ENCODE measurements around the gene RCAN1. TPM values are rescaled to one million over a fixed set of nuclear protein-coding genes. Genes with fewer than 3 reads are reported as not detected.

RCAN1 gene
- total and polyA plus RNA-seq, 2 of the 4 experiments (the other 2 are of a cell fraction), result 53.5 to 175 TPM

DNA sequence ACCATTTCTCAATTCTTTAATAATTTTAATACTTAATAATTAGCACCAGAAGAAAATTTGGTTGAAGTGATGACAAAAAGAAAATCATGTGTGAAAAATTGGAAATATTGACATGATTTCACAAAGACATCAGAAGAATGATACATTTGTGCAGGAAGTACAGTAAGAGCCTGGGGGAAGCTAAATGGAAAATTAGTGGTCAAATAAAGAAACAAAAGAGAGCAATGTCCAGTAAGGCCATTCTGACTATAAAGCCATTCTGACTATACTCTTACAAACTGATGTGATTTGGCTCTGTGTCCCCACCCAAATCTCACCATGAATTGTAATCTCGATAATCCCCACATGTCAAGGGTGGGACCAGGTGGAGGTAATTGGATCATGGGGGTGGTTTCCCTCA, 54.3 kb downstream of the RCAN1 start:
- H2BK120ac ChIP-seq (ENCODE audit: low read depth, low read length), result no peak overlapping the region
- no peak overlapping the region for H3K56ac ChIP-seq (ENCODE audit: extremely low read depth, insufficient read depth, low read length)
- H2BK5ac ChIP-seq (ENCODE audit: low read depth, low read length, poor library complexity, severe bottlenecking), result no peak overlapping the region
- H2AK5ac ChIP-seq (ENCODE audit: low read depth, low read length), result no peak overlapping the region
- no peak overlapping the region for H3K4me2 ChIP-seq (ENCODE audit: low read depth, low read length)
- no peak overlapping the region for H3K18ac ChIP-seq (ENCODE audit: low read depth, low read length)
- no peaks in the 10 kb centered on the region for H3K4me1 ChIP-seq (ENCODE audit: control insufficient read depth, insufficient read depth, low read length)
- no peak overlapping the region for H2BK15ac ChIP-seq (ENCODE audit: low read depth, low read length)
- H4K91ac ChIP-seq (ENCODE audit: insufficient read depth, low read depth, low read length), result no peak overlapping the region
- no peak overlapping the region for H2BK20ac ChIP-seq (ENCODE audit: low read depth, low read length)
- intact Hi-C loops (cut with micrococcal nuclease), result no loop called here
- H2AK9ac ChIP-seq (replicated peaks; ENCODE audit: low read depth, low read length, poor library complexity), result no peak overlapping the region
- in situ Hi-C loops (cut with MboI; ENCODE audit: low sequenced_read_pairs), result no loop called here
- H3K9ac ChIP-seq (ENCODE audit: low read depth, low read length), result no peak overlapping the region
- H3K9me1 ChIP-seq (ENCODE audit: insufficient read depth, low read length), result no peaks in the 10 kb centered on the region; the same call in 1 of the 2 replicates
- no peak overlapping the region for H3K23ac ChIP-seq (ENCODE audit: low read depth, low read length)
- H3K4ac ChIP-seq (ENCODE audit: low read depth, low read length), result no peak overlapping the region
- H3K14ac ChIP-seq (replicated peaks; ENCODE audit: low read depth, low read length), result no peak overlapping the region
- no peaks in the 10 kb centered on the region for H3K36me3 ChIP-seq (ENCODE audit: control insufficient read depth, insufficient read depth, low read length)
- H2AFZ ChIP-seq (replicated peaks; ENCODE audit: low read length, poor library complexity), result no peak overlapping the region
- ChIA-PET CTCF (no interaction called here), POLR2A (ENCODE audit: unreplicated experiment) (no interaction called here)
- H3K79me1 ChIP-seq (ENCODE audit: low read depth in 1 of 2, low read length in 2 of 2), result peaks cover 4 to 6% of the 10 kb centered on the region in 2 experiments; a peak in 2 of 4 replicates
- WGBS, 2 experiments (ENCODE audit: extremely low coverage in 2 of 2, insufficient read length in 1 of 2), result no CpG with 5 or more reads among the region's 1 CpG
- DNase-seq (no peak), ATAC-seq (ENCODE audit: low read depth) (no peak)
- dilution Hi-C loops (cut with HindIII; ENCODE audit: low sequenced_read_pairs, unreplicated experiment), result no loop called here
- no TSS peak for BruUV-seq (replicated peaks)
- TF ChIP-seq RFX5 (IDR thresholded peaks at IDR 0.05; ENCODE audit: low read depth, low read length), result no peak
- no peak for TF ChIP-seq MAZ (IDR thresholded peaks at IDR 0.05; ENCODE audit: borderline replicate concordance, low read depth, low read length)
- TF ChIP-seq SMC3 (IDR thresholded peaks at IDR 0.05; ENCODE audit: low read depth, low read length), result no peak
- TF ChIP-seq CEBPB (IDR thresholded peaks at IDR 0.05; ENCODE audit: low read depth, low read length), result no peak
- no peak for TF ChIP-seq CHD1 (IDR thresholded peaks at IDR 0.05; ENCODE audit: low read depth, low read length)
- no peak for TF ChIP-seq MXI1 (IDR thresholded peaks at IDR 0.05; ENCODE audit: borderline replicate concordance, low read depth, low read length)
- TF ChIP-seq FOS (IDR thresholded peaks at IDR 0.05; ENCODE audit: low read depth, low read length), result no peak
- no peak for TF ChIP-seq NFE2L2 (IDR thresholded peaks at IDR 0.05; ENCODE audit: low read depth, low read length)
- no peak for TF ChIP-seq BHLHE40 (IDR thresholded peaks at IDR 0.05; ENCODE audit: low read depth, low read length)
- no peak for TF ChIP-seq RCOR1 (IDR thresholded peaks at IDR 0.05; ENCODE audit: insufficient replicate concordance, low read length)
- TF ChIP-seq, protein P1, sequence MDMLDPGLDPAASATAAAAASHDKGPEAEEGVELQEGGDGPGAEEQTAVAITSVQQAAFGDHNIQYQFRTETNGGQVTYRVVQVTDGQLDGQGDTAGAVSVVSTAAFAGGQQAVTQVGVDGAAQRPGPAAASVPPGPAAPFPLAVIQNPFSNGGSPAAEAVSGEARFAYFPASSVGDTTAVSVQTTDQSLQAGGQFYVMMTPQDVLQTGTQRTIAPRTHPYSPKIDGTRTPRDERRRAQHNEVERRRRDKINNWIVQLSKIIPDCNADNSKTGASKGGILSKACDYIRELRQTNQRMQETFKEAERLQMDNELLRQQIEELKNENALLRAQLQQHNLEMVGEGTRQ (IDR thresholded peaks at IDR 0.05; ENCODE audit: low read depth, low read length), result no peak
- TF ChIP-seq POLR2A (IDR thresholded peaks at IDR 0.05; ENCODE audit: low read depth, low read length), result no peak
- no peak for TF ChIP-seq MAFK (IDR thresholded peaks at IDR 0.05; ENCODE audit: low read depth, low read length)
- TF ChIP-seq, protein P2, sequence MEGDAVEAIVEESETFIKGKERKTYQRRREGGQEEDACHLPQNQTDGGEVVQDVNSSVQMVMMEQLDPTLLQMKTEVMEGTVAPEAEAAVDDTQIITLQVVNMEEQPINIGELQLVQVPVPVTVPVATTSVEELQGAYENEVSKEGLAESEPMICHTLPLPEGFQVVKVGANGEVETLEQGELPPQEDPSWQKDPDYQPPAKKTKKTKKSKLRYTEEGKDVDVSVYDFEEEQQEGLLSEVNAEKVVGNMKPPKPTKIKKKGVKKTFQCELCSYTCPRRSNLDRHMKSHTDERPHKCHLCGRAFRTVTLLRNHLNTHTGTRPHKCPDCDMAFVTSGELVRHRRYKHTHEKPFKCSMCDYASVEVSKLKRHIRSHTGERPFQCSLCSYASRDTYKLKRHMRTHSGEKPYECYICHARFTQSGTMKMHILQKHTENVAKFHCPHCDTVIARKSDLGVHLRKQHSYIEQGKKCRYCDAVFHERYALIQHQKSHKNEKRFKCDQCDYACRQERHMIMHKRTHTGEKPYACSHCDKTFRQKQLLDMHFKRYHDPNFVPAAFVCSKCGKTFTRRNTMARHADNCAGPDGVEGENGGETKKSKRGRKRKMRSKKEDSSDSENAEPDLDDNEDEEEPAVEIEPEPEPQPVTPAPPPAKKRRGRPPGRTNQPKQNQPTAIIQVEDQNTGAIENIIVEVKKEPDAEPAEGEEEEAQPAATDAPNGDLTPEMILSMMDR (conservative IDR thresholded peaks at IDR 0.05; ENCODE audit: low read depth, low read length), result no peak
- no peaks in the 10 kb centered on the region for H4K20me1 ChIP-seq (ENCODE audit: insufficient read depth, low read length)
- no peak overlapping the region for H3K27ac ChIP-seq (ENCODE audit: insufficient read depth, low read length)
- no peak overlapping the region for H4K5ac ChIP-seq (ENCODE audit: low read depth, low read length)
- H4K8ac ChIP-seq (ENCODE audit: low read depth in 2 of 2, low read length in 2 of 2), result no peak overlapping the region
- no peak overlapping the region for H3K4me3 ChIP-seq (ENCODE audit: insufficient read depth, low read depth, low read length)
- no peaks in the 10 kb centered on the region for H3K9me3 ChIP-seq (ENCODE audit: control insufficient read depth, insufficient read depth, low read length)
- H3K27me3 ChIP-seq (ENCODE audit: control insufficient read depth, insufficient read depth, low read length), result no peaks in the 10 kb centered on the region

All from IMR-90 (cell line).